GM18505 (cell line): ENCODE data around the gene CALCOCO1.
A peak's percentile ranks its signal among the peaks of the same experiment; 100 is the strongest.

Experiments
- ATAC-seq: cut with Tn5 transposase; IDR thresholded peaks from one replicate; pipeline ENCODE4 v1.9.1; 2021; ENCODE audit not compliant: unreplicated experiment
- POLR2A ChIP-seq: IDR thresholded peaks from 4 replicates; pipeline ENCODE4 v1.6.1; 2011; ENCODE audit warnings: borderline replicate concordance; ENCODE audit not compliant: insufficient read depth, insufficient read length; ENCODE audit errors: extremely low read depth

The CALCOCO1 gene

GRCh38 chr12:53757101-53757770, 30.0 kb upstream of the CALCOCO1 start:
- ATAC-seq, result peak; percentile 63
- TF ChIP-seq POLR2A, result no peak

GRCh38 chr12:53756300-53757100, 29.2 kb upstream of the CALCOCO1 start:
- no peak for TF ChIP-seq POLR2A
- ATAC-seq, result no peak

DNA sequence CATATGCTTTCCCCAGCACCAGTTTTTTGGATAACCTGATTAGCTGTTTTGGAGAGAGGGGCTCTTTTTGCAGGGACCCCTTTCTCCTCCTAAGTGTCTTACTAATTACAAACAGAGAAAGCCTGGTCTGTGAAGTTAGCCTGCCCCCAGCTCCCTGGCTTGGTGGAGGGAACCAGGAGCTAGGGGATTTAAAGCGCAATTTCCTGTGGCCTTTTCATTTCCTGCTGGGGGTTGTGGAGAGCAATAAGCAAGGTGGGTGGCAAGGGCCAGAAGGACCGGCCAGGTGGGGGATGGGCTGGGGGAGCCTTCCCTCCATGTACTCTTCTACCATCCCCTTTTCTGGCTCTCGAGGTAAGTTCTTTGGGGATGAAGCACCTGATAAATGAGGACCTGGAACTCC, 28.6 kb upstream of the CALCOCO1 start:
- no peak for ATAC-seq

GRCh38 chr12:53755451-53755891, 28.2 kb upstream of the CALCOCO1 start:
- no peak for ATAC-seq
- no peak for TF ChIP-seq POLR2A

More for the DNA sequence above, 28.6 kb upstream of the CALCOCO1 start:
- TF ChIP-seq POLR2A, result no peak

- ATAC-seq, result no peak
- TF ChIP-seq POLR2A, result no peak
Measured at GRCh38 chr12:53754633-53755264, 27.5 kb upstream of the CALCOCO1 start.

GRCh38 chr12:53754188-53754585, 26.9 kb upstream of the CALCOCO1 start:
- no peak for ATAC-seq
- TF ChIP-seq POLR2A, result no peak

DNA sequence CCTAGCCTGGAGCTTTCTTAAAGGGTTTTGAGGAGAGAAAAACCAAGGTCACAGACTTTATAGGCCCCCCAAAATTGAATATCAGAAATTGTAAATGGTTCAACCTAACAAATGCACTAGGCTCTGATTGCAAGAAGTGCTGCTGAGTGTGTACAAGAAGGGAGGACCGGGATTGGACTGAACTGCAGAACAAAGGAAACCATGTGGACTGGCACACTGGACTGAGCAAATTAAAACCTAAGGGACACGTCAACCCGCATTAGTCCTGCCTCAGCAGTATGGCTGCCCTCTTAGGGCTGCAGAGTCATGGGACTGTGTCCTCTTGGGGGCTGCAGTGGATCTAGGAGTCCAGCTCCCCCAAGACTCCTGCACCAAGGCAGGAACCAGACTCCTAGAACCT, 25.4 kb upstream of the CALCOCO1 start:
- no peak for TF ChIP-seq POLR2A
- no peak for ATAC-seq

DNA sequence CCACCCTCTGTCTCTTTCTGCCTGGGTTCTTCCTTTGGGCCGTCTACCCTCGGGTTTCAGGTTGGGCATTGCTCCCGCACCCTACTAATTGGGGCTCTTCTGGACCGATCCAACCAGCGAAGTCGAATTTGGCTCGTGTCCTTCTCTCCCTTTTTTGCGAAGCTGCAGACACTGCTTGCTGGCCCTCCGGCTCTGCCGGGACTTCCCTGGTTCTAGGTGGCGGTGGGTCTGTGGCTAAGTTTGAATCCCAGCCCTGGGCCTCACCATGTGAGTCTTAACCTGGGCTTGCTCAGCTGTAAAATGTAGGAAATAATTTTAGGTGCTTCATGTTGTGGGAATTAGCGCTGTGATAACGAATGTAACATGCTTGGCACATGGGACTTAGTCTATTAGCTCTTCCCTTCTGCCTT, 24.9 kb upstream of the CALCOCO1 start:
- no peak for ATAC-seq
- no peak for TF ChIP-seq POLR2A

DNA sequence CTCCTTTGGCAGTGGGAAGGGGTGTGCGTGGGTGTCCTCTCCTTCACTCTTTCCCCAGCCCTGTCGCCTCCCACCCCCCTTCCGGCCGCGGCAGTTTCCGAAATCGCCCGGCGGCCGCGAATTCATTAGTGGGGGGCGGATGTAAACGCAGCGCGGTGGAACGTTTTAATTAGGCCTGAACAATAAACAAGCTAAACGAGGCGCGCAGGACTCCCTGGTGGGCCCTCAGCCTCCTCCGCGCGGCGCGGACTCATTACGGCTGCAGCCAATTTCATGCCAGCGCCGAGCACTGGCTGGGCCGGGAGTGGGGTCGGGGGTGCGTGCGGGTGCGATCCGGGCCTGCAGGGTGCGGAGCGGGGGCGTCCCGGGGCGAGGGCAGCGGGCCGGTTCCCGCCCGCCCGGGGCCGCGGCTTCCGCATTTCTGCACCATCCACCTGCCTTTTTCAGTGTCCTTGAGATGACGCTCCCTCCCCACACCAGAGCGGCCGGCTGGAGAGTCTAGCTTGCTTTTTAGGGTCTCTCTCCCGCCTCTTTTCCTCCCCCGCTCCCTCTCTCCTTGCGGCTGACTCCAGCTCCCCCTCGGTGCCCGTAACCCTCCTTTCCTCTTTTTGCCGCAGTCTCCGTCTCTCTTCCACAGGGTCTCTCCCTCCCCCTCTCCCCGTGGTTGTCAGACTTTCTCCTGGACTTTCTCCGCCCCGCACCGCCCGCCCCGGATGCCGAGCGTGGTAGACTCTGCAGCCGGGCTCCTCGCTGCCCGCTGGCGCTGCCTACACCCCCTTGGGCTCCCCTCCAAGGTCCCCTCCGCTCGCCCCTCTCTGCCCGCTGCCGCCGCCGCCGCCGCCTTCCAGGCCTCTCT, 24.3 kb upstream of the CALCOCO1 start, which contains the start of gene CISTR:
TSS of gene CISTR (minus strand) at position 644 of the 856 bp plus-strand sequence.
- ATAC-seq, result no peak

DNA sequence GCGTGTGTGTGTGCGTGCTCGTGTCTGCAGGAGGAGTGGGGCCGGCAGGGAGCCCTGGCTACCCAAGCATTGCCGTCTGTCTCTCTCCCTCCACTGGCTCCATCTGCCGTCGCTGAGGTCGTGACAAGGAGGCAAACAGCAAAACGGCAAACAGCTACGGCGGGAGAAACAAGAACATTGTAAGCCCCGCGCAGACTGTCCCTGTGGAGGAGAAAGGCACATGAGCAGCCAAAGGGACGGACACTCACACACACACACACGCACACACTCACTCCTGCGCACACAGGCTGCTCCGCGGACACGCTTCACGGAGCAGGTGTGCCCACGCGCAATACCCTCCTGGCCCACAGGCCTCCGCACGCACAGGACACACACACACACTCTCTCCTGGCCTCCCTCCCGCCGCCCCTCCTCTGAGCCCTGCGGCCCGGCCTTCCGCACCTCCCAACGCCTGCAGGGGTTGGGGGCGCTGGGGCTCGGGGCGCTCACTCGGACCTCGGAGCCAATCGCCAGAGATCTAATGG, 23.6 kb upstream of the CALCOCO1 start:
- peak; percentile 32 for TF ChIP-seq POLR2A
- ATAC-seq, result no peak

More for the DNA sequence above, 24.3 kb upstream of the CALCOCO1 start, which contains the start of gene CISTR:
- TF ChIP-seq POLR2A, result peak; percentile 29

- TF ChIP-seq POLR2A, result no peak
- no peak for ATAC-seq
Measured at GRCh38 chr12:53749986-53750811, 22.9 kb upstream of the CALCOCO1 start.
